Epithelial cell of esophagus (primary cell): ENCODE results near the gene THADA.

Source experiments
- DNase-seq: peaks from one replicate; pipeline ENCODE4 v3.0.0; 2010; ENCODE audit warnings: low read depth
- H3K4me3 ChIP-seq: 2 replicates; pipeline ENCODE4 v1.5.1; 2011; ENCODE audit warnings: mild to moderate bottlenecking, low read length, control low read depth
- CTCF ChIP-seq: IDR thresholded peaks from 2 replicates; pipeline ENCODE4 v1.5.1; 2011; ENCODE audit warnings: low read depth, mild to moderate bottlenecking, low read length, control low read depth, inconsistent platforms; ENCODE audit not compliant: insufficient read depth; ENCODE audit errors: missing control alignments

Gene THADA

GRCh38 chr2:43358410-43359201, 237.2 kb downstream of the THADA start:
- DNase-seq, result no peak
- H3K4me3 ChIP-seq, result no peak overlapping the region
- no peak for TF ChIP-seq CTCF

GRCh38 chr2:43356774-43357173, 239.1 kb downstream of the THADA start:
- no peak for DNase-seq
- no peak for TF ChIP-seq CTCF
- H3K4me3 ChIP-seq, result no peak overlapping the region

- H3K4me3 ChIP-seq, result no peak overlapping the region
- DNase-seq, result no peak
- TF ChIP-seq CTCF, result no peak
Observed at GRCh38 chr2:43355399-43355798, 240.4 kb downstream of the THADA start.

GRCh38 chr2:43349904-43350303, 245.9 kb downstream of the THADA start:
- H3K4me3 ChIP-seq, result no peak overlapping the region
- DNase-seq, result no peak
- no peak for TF ChIP-seq CTCF

- H3K4me3 ChIP-seq, result no peak overlapping the region
- TF ChIP-seq CTCF, result no peak
- no peak for DNase-seq
Observed at GRCh38 chr2:43348908-43349661, 246.8 kb downstream of the THADA start.

- no peak for DNase-seq
- no peak for TF ChIP-seq CTCF
- H3K4me3 ChIP-seq, result no peak overlapping the region
Observed at GRCh38 chr2:43347746-43348145, 248.1 kb downstream of the THADA start.
